GM18502 (cell line): Measurements from ENCODE around the gene TPK1.
"Not testable (repeated sequence)": the region's sequence is repeated elsewhere in the genome, so short reads cannot be mapped to it uniquely, and the experiment has no call there.

Source experiments
- ATAC-seq: cut with Tn5 transposase; IDR thresholded peaks from one replicate; pipeline ENCODE4 v1.9.1; 2021; ENCODE audit warnings: mild to moderate bottlenecking; ENCODE audit not compliant: unreplicated experiment, poor library complexity

The TPK1 gene

GRCh38 chr7:144782883-144783282 lies 53.0 kb downstream of the TPK1 start:
- no peak for ATAC-seq

DNA sequence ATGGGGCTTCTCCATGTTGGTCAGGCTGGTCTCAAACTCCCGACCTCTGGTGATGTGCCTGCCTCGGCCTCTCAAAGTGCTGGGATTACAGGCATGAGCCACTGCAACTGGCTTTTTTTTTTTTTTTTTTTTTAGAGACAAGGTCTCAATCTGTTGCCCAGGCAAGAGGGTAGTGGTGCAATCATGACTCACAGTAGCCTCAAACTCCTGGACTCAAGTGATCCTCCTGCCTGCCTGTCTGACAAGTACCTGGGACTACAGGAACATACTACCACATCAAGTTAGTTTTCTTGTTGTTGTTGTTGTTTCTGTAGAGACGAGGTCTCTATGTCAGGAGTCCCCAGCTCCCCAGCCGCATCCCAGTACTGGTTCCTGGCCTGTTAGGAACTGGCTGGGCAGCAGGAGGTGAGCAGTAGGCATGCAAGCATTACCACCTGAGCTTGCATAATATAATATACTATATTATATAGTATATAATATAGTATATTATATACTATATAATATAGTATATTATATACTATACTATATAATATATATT lies 55.7 kb downstream of the TPK1 start:
- ATAC-seq: no peak

DNA sequence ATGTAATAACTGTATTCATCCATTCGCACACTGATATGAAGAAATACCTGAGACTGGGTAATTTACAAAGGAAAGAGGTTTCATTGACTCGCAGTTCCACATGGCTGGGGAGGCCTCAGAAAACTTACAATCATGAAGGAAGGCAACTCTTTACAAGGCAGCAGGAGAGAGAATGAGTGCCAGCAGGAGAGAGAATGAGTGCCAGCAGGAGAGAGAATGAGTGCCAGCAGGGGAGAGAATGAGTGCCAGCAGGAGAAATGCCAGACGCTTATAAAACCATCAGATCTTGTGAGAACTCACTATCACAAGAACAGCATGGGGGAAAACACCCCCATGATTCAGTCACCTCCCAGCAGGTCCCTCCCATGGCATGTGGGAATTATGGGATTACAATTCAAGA lies 58.0 kb downstream of the TPK1 start:
- not testable (repeated sequence) for ATAC-seq

DNA sequence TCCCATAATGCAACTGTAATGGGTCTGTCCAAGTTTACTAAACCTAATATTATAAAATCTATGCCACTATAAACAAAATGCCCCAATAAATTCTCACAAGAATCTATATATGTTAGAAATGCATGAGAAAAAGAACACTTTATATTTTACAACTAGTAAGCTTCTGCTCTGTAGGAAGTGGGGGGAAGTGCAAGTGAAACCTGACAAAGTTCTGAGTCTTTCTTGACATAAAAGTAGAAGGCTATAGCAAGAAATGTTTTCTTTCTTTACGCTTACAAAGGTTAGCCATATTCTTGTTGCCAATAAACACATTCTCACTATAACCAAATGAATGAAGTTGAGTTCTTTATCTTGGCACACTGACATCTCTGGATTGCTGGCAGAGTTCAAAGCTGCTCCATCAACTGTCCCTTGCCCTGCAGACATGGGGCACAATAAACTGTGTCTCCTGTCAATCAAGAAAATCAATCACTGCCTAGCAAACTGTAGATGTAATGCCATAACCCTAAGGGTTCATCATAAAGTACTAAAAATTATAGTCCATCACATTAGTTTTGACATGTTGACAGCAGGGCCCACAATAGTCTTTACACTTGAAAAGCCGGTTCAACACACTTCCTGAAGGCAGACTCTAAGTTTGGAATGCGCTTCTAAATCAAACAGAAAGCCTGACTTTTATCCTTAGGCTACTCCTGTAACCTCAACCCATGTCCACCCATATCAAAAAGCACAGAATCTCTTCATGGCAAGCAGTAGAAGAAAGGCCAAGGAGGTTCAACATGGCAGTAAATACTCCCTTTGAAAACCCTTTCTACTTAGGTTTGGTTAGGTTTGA lies 58.6 kb downstream of the TPK1 start:
- ATAC-seq: no peak

DNA sequence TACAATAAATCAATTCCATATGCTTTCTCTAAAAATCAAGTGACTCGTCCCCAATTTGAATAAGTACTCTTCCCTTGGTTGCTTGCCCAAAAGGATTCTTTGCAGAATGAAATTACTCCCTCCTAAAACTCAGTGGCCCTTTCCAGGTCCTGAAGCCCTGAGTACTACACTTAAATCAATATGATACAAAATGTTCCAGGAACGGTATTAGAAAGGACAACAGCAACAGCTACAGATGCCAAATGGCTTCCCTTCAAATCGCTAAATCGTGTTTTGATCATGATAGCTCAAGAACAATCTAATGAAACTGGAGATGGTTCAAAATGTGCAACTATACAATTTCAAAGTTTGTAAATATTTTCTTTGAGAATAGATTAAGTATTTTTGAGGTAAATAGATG lies 59.4 kb downstream of the TPK1 start:
- ATAC-seq: no peak

DNA sequence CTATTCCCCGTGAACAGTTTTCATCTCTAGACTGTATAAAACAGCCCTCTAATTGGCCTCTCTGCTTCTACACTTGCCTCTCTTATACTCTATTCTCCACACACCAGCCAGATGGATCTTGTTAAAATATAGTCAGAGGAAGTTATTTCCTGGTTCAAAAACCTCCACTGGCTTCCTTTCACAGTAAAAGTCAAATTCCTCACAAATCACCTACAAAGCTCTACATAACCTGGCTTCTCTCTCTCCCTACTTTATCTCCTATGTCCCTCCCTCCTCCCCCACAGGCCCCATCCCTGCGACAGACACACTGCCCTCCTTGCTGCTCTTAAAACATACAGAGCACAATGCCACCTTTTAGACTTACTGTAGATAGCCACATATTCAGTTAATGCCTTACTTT lies 60.1 kb downstream of the TPK1 start:
- ATAC-seq: no peak

DNA sequence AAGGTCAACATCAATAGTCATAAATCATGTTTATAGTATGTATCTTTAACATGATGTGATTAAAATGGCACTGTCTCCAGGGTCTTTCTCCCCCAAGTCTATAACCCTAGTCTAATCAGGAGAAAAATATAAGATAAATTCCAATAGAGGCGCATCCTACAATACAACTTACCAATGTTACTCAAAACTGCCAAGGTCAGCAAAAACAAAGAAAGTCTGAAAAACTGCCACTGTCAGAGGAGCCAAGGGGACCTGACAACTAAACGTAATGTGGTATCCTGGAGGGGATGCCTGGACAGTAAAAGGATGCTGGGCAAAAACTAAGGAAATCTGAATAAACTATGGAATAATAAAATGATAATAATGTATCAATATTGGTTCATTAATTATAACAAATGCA lies 63.9 kb downstream of the TPK1 start:
- no peak for ATAC-seq

DNA sequence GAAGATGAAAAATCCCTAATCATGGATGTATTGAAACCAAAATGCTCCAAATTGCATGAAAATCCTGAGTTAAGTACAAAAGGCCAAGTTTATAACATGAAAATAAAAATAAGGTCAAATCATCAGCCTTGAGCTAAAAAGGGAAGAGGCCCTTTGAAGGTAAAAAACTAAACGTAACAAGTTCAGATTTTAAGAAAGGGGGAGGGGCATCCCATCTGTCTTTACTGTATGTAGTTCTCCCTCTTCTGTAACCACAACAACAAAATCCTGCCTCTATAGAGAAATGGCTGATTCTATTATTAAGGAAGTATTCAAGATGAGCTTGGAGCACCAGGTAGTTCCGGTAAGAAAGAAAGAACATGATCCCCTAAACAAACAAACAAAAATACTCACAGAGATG lies 64.7 kb downstream of the TPK1 start:
- no peak for ATAC-seq

- no peak for ATAC-seq
Measured at GRCh38 chr7:144769352-144769751, 66.5 kb downstream of the TPK1 start.

GRCh38 chr7:144768633-144769032 lies 67.2 kb downstream of the TPK1 start:
- ATAC-seq: no peak

GRCh38 chr7:144763291-144763690 lies 72.6 kb downstream of the TPK1 start:
- ATAC-seq: no peak

DNA sequence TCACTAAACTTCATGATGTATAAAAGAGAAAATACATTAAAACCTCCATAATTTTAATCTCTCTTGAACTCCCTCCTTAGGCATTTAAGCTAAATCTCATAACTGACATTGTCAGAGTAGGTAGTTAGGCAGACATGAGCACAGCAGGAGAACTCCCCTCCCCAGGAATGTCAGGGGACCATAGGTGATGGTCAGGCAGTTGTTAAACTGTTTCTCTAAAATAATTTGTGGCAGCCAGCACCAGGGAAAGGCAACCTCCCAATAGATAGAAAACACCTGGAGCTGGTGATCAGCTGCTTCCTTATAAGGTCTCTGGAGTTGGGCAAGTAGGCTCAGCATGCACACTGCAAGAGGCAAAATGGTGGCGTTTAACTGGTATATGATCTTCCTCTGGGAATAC lies 73.0 kb downstream of the TPK1 start:
- no peak for ATAC-seq

- ATAC-seq: no peak
Measured at GRCh38 chr7:144761493-144761892, 74.4 kb downstream of the TPK1 start.

DNA sequence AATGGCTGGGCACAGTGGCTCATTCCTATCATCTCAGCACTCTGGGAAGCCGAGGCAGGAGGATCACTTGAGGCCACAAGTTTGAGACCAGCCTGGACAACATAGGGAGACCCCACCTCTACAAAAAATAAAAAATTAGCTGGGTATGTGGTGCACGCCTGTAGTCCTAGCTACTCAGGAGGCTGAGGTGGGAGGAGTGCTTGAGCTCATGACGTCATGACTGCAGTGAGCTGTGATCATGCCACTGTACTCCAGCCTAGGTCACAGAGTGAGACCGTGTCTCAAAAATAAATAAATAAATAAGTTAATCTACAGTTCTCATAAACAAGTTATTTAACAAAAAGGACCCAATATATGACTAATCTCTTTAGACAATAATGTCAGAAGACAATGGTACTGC lies 76.2 kb downstream of the TPK1 start:
- ATAC-seq: no peak

- ATAC-seq: no peak
Measured at GRCh38 chr7:144747936-144748335, 87.9 kb downstream of the TPK1 start.

- peak; percentile 97 for ATAC-seq
Measured at GRCh38 chr7:144738708-144739314, 97.0 kb downstream of the TPK1 start.

DNA sequence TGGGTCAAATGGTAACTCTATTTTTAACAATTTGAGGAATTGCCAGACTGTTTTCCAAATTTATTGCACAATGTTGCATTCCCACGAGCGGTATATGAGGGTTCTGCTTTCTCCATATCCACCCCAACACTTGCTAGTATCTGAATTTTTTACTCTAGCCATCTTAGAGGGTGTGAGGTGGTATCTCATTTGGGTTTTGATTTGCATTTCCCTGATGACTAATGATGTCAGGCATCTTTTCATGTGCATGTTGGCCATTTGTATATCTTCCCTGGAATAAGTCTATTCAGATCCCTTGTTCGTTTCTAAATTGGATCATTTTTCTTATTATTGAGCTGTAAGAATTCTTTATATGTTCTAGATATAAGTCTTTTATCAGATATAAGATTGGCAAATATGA lies 97.7 kb downstream of the TPK1 start:
- no peak for ATAC-seq

GRCh38 chr7:144736880-144737493 lies 98.9 kb downstream of the TPK1 start:
- ATAC-seq: no peak

GRCh38 chr7:144735505-144736276 lies 100.2 kb downstream of the TPK1 start:
- ATAC-seq: no peak

DNA sequence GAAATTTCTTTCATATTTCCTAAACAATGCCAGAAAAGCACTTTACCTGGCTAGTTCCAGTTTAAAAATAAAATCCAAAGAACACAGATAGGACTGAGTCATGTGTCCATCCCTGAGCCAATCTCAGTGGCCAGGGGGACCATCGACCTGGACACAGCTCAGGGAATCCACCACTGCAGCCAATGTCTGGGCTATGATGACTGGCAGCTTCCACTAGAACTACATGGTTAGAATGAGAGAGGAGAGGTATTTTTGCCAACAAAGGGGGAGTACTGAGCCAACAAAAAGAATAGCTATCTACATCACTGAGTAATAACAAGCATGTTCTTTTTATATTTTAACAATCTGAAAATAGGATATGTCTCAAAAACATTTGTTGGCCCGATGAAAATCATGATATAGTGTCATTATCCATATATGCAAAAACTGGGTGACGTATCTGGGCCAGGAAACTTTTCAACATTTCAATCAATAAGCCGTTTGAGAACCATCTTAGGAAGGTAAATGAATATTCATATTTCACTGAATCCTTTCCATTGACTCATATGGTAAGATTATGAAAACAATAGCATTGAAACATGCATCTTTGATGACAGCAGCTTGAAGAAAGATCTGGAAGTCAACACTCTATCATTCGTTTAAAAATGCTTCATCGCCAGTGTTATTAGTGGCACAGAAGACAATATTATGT lies 104.0 kb downstream of the TPK1 start:
- ATAC-seq: no peak
